ENCODE results near the gene KCNQ1.
A peak's percentile ranks its signal among the peaks of the same experiment; 100 is the strongest.

The KCNQ1 gene

GRCh38 chr11:2410616-2411015 lies 34.2 kb upstream of the KCNQ1 start:
- ATAC-seq: no peak

GRCh38 chr11:2411446-2412305 lies 33.1 kb upstream of the KCNQ1 start:
- no peak for ATAC-seq

- ATAC-seq: no peak
Measured at GRCh38 chr11:2412323-2412722, 32.5 kb upstream of the KCNQ1 start.

GRCh38 chr11:2413742-2414579 lies 30.8 kb upstream of the KCNQ1 start:
- ATAC-seq: no peak

- ATAC-seq: no peak
Measured at GRCh38 chr11:2414616-2415015, 30.2 kb upstream of the KCNQ1 start.

- no peak for ATAC-seq
Measured at GRCh38 chr11:2415171-2415570, 29.6 kb upstream of the KCNQ1 start.

- no peak for ATAC-seq
Measured at GRCh38 chr11:2415601-2416380, 29.0 kb upstream of the KCNQ1 start.

GRCh38 chr11:2416765-2417164 lies 28.0 kb upstream of the KCNQ1 start:
- ATAC-seq: no peak

- no peak for ATAC-seq
Measured at GRCh38 chr11:2417856-2418692, 26.7 kb upstream of the KCNQ1 start.

- no peak for ATAC-seq
Measured at GRCh38 chr11:2418693-2419360, 26.0 kb upstream of the KCNQ1 start.

- ATAC-seq: no peak
Measured at GRCh38 chr11:2419638-2420501, 24.9 kb upstream of the KCNQ1 start.

GRCh38 chr11:2420502-2421225 lies 24.1 kb upstream of the KCNQ1 start:
- peak; percentile 93 to 96 for ATAC-seq

GRCh38 chr11:2421226-2421994 lies 23.4 kb upstream of the KCNQ1 start:
- ATAC-seq: no peak

GRCh38 chr11:2421996-2422395 lies 22.8 kb upstream of the KCNQ1 start:
- no peak for ATAC-seq

GRCh38 chr11:2422461-2423156 lies 22.2 kb upstream of the KCNQ1 start:
- ATAC-seq: no peak

GRCh38 chr11:2423157-2424025 lies 21.4 kb upstream of the KCNQ1 start:
- no peak for ATAC-seq

GRCh38 chr11:2424811-2425495 lies 19.9 kb upstream of the KCNQ1 start:
- no peak for ATAC-seq

Measured in activated CD4-positive, CD25-positive, alpha-beta regulatory T cell treated with anti-CD3 and anti-CD28 coated beads, Interleukin-2, amount 50 U/mL, for 24 hours (primary cell).